BJ (cell line): ENCODE data around the gene TOR2A. TPM values are rescaled to one million over a fixed set of nuclear protein-coding genes. Genes with fewer than 3 reads are reported as not detected.
"Not testable (repeated sequence)": the region's sequence is repeated elsewhere in the genome, so short reads cannot be mapped to it uniquely, and the experiment has no call there.

Experiments used
- CTCF ChIA-PET: fragments of 350-600 bp; formaldehyde crosslinking; extraction: SDS; loops from one replicate; lab custom pipeline; 2021; ENCODE audit warnings: antibody characterized with exemption, inconsistent platforms; lab: Yijun Ruan, JAX
- POLR2A ChIA-PET: fragments of 300-600 bp; sonication (Branson Sonifier 250); formaldehyde crosslinking; extraction: SDS; loops from one replicate; lab custom pipeline; 2021; ENCODE audit warnings: antibody characterized with exemption; lab: Charles Lee
- DNase-seq: peaks from one replicate; pipeline ENCODE4 v3.0.0-alpha.2; 2011; ENCODE audit warnings: low read depth
- H3K27me3 ChIP-seq: 2 replicates; pipeline ENCODE4 v1.6.0; 2011; ENCODE audit warnings: low read length; ENCODE audit not compliant: control insufficient read depth, insufficient read depth
- H3K36me3 ChIP-seq: 2 replicates; pipeline ENCODE4 v1.5.1; 2011; ENCODE audit warnings: low read length; ENCODE audit not compliant: control insufficient read depth, insufficient read depth
- H3K4me3 ChIP-seq: 2 replicates; pipeline ENCODE4 v1.5.1; 2011; ENCODE audit warnings: low read depth, mild to moderate bottlenecking, control low read depth, low read length
- polyA minus RNA-seq: library from RNA; depleted of rRNA, polyadenylated mRNA; stranded (reverse); fragments of >200 nt; gene quantifications from 2 replicates; pipeline ENCODE4 v1.2.3, GENCODE V29; 2011; rRNA and poly(A)+ RNA removed
- polyA plus RNA-seq: library from polyadenylated mRNA; depleted of rRNA; stranded (reverse); fragments of >200 nt; gene quantifications from 2 replicates; pipeline ENCODE4 v1.2.3, GENCODE V29; 2011; rRNA removed
- TF ChIP-seq, protein P1 (sequence below): IDR thresholded peaks from 2 replicates; pipeline ENCODE4 v1.5.1; 2011; ENCODE audit warnings: low read depth, mild to moderate bottlenecking, control low read depth, inconsistent platforms, low read length, moderate library complexity; ENCODE audit not compliant: insufficient read depth

The TOR2A gene
- 4.8 and 8.0 TPM in 2 replicates for polyA plus RNA-seq
- 3.0 and 5.8 TPM in 2 replicates for polyA minus RNA-seq

DNA sequence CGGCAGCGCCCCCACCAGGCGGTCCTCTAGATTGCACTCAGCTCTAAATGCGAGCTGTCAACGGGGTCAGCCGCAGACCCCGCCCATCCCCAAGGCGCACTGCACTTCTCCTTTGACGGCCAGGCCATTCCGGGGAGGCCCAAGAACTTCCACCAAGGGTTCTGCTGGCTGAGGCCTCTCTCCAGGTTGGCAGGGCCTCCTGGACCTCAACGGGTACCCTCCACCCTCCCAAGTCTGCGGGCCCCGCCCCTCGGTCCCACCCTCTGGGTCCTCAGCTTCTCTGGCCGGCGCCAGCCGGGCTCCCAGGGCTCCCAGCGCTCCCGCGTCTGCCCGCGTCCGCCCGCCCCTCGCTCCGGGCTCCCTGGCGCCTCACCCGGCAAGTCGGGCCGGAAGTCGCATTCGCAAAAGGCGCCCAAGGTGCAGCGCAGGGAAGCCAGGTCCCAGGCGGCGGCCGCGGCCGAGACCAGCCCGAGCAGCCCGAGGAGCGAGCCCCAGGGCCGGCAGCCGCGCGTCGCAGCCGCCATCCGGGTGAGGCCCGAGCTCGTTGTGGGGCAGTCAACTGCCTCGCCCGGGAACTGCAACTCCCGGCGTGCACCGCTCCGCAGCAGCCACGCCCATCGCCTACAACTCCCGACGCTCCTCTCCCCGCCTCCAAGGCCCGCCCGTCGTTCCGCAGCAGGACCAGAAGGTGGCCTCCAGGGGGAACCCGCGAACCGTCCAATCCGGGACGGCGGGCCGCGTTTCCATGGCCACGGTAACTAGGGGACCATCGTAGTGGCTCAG lies at the start of gene TOR2A:
Gene TOR2A, minus strand, starts transcription at position 548 of the 783 bp plus-strand sequence. Its CDS starts 24 bp downstream, at position 524.
- CTCF ChIA-PET, result interaction anchor here (0.5 to 3.5 kb wide), 85 partner anchors 9 to 401 kb away, joined by 3 to 70 read pairs (median 4); partner anchors contain the start of genes CDK9, ENG, PIP5KL1 and PTRH1
- DNase-seq, result peak; percentile 75
- Histone ChIP-seq H3K36me3 (no peaks in the 10 kb centered on the region; the same call in 1 of the 2 replicates), H3K27me3 (peaks cover 6% of the 10 kb centered on the region), H3K4me3 (peak within 1 kb of the TSS; percentile 55)
- TF ChIP-seq, protein P1, sequence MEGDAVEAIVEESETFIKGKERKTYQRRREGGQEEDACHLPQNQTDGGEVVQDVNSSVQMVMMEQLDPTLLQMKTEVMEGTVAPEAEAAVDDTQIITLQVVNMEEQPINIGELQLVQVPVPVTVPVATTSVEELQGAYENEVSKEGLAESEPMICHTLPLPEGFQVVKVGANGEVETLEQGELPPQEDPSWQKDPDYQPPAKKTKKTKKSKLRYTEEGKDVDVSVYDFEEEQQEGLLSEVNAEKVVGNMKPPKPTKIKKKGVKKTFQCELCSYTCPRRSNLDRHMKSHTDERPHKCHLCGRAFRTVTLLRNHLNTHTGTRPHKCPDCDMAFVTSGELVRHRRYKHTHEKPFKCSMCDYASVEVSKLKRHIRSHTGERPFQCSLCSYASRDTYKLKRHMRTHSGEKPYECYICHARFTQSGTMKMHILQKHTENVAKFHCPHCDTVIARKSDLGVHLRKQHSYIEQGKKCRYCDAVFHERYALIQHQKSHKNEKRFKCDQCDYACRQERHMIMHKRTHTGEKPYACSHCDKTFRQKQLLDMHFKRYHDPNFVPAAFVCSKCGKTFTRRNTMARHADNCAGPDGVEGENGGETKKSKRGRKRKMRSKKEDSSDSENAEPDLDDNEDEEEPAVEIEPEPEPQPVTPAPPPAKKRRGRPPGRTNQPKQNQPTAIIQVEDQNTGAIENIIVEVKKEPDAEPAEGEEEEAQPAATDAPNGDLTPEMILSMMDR, result peak; percentile 96
- POLR2A ChIA-PET, result interaction anchor here (0.6 kb wide), 1 partner anchor 146 kb away, joined by 11 read pairs; no protein-coding TSS in a partner anchor

DNA sequence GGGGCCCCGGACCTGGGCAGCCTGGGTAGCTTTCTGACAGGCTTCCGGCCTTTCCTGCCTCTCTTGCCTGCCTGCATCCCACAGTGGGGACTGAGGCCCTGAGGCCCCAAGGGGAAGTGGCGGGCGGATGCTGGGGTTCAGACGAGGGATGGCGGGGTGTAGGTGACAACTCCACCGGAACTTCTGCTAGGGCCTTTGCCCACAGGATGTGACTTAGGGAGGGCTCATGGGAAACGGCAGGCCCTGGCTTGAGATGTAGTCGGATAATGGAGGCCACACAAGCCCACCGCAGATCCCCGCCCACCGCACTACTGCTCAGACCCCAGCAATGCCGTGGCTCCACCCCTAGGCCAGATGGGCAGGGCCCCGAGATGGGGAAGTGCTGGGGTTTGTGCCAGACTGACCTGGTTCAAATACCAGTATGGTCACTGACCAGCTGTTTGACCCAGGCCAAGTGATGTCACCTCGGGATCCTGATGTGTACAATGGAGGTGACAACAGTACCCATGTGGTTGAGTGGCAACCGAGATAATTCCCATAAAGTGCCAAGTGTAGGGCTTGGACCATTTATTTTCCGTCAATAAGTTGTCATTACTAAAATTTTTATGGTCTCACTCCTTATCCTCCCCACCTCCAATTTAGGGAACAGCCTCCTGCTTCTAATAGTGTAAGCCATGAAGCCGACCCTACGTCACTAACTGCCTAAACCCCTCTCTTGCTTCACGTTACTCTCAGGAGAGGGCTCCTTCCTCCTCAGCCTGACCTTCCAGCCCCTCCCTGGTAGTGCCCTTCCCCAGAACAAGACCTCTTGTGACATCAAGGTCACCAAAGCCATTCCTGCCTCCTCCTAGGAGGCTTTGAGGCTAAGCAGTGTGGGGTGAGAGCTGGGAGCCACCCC lies 48.3 kb upstream of the TOR2A start:
- POLR2A ChIA-PET, result no interaction called here
- CTCF ChIA-PET, result interaction anchor here (1.0 to 4.1 kb wide), 8 partner anchors 18 to 141 kb away, joined by 3 to 23 read pairs (median 5); partner anchors contain the start of gene TOR2A
- Histone ChIP-seq H3K36me3 (peaks cover 11% of the 10 kb centered on the region), H3K4me3 (no peak overlapping the region), H3K27me3 (0 out of 2 replicates have a peak, but pooled peaks cover 2% of the 10 kb centered on the region)
- TF ChIP-seq, protein P1, result no peak
- no peak for DNase-seq

DNA sequence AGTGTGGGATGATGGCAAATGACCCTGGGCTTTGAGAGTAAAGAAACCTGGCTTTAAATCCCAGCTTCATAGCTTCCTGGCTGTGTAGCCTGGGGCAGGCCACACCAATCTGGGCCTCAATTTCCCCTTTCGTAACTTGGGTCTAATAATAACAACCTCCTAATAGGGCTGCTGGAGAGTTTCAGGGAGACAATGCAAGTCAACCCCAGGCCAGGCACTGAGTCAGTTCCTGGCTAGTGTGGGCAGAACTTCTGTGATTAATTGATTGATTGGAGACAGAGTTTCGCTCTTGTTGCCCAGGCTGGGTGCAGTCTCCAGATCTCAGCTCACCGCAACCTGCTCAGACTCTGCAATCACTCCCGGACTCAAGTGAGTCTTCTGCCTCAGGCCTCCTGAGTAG lies 46.7 kb upstream of the TOR2A start:
- Histone ChIP-seq H3K4me3 (no peak overlapping the region), H3K27me3 (peaks cover 3% of the 10 kb centered on the region; the same call in 1 of the 2 replicates), H3K36me3 (no peaks in the 10 kb centered on the region)
- TF ChIP-seq, protein P1, result no peak
- DNase-seq, result no peak
- ChIA-PET CTCF (interaction anchor here (2.1 kb wide), 1 partner anchor 47 kb away, joined by 7 read pairs; the partner anchor contains the start of gene TOR2A), POLR2A (no interaction called here)

GRCh38 chr9:127780909-127781308 lies 45.8 kb upstream of the TOR2A start:
- POLR2A ChIA-PET, H3K4me3 ChIP-seq, H3K27me3 ChIP-seq, DNase-seq, H3K36me3 ChIP-seq: not testable (repeated sequence)
- CTCF ChIA-PET, result interaction anchor here (2.1 kb wide), 1 partner anchor 46 kb away, joined by 7 read pairs; the partner anchor contains the start of gene TOR2A

DNA sequence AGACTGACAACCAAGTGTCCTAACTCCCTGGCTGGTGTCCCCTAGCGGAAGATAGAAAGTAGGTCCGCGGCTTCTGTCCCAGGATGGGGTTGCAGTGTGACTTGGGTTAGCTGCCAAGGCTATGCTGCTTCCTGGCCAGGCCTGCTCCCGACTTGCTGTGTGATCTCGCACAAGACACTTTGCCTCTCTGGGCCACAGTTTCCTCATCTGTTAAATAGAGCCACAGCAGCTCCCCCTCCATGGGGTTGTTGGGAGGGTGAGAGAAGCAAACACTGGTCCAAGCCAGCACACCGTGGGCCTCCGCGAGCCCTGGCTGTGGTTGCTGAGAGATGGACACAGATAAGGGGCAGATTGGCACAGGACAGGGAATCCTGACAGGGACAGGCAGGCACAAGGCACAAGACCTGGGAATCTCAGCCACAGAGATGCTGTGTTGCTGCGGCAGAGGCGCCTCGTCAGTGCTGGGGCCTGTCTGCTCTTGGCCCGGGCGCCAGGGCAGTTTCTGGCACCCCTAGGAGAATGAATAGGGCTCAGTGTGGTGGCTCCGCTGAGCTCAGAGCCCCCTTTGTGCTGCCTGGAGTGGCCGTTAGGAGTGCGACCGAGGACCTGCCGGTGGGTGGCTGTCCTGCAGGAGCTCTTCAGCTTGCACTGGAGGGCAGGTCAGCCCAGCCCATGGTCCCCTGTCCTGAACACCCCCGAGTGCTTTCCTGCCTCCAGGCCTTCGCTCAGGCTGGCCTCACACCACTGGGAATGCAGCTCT lies 45.2 kb upstream of the TOR2A start:
- no peak overlapping the region for H3K4me3 ChIP-seq
- no peak for DNase-seq
- TF ChIP-seq, protein P1, result no peak
- H3K27me3 ChIP-seq, result peaks cover 5% of the 10 kb centered on the region; the same call in 1 of the 2 replicates
- H3K36me3 ChIP-seq, result no peaks in the 10 kb centered on the region
- ChIA-PET CTCF (interaction anchor here (1.4 to 2.1 kb wide), 2 partner anchors 46 to 141 kb away, joined by 4 to 7 read pairs; partner anchors contain the start of gene TOR2A), POLR2A (no interaction called here)
